GM19463 (cell line): ENCODE measurements around the gene ACTG2.

ENCODE experiments used
- ATAC-seq: cut with Tn5 transposase; IDR thresholded peaks from one replicate; pipeline ENCODE4 v1.9.1; 2021; ENCODE audit warnings: mild to moderate bottlenecking, moderate library complexity; ENCODE audit not compliant: unreplicated experiment

ACTG2 gene

GRCh38 chr2:73911548-73912208, 18.9 kb downstream of the ACTG2 start:
- no peak for ATAC-seq

DNA sequence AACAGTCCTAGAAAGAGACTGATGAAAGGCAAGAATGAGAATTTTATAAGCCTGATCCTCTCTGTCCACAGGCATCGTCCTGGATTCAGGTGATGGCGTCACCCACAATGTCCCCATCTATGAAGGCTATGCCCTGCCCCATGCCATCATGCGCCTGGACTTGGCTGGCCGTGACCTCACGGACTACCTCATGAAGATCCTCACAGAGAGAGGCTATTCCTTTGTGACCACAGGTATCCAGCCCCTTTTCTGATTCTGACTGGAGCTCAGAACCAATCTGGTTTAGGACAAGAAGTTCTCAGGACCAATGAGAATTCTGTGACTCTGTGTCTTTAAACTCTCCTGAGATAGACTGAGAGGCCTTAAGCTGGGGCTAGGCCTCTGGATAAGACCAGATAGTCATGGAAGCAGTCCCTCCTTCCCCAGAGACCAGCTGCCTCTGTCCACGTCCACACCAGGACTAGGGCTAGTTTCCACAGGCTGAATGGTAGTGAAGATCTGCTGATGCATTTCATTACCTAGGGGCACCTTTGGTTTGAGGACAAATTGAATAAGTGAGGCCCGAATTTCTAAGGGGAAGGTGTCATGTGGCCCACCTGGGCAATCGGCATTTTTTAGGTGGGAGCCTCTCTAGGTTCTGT, 20.7 kb downstream of the ACTG2 start:
- ATAC-seq = no peak

DNA sequence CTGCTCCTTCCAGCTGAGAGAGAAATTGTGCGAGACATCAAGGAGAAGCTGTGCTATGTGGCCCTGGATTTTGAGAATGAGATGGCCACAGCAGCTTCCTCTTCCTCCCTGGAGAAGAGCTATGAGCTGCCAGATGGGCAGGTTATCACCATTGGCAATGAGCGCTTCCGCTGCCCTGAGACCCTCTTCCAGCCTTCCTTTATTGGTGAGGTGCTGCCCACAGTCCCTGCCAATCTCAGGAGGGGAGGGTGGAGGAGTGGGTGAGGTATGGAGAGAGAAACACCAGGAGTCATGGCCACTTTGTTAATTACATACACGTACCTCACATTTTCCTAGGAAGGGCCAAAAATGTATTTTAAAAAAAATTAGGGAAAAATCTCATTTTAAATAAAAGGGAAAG, 21.9 kb downstream of the ACTG2 start:
- ATAC-seq = no peak

- ATAC-seq = no peak
These were observed 22.7 kb downstream of the ACTG2 start for GRCh38 chr2:73915437-73915993.

DNA sequence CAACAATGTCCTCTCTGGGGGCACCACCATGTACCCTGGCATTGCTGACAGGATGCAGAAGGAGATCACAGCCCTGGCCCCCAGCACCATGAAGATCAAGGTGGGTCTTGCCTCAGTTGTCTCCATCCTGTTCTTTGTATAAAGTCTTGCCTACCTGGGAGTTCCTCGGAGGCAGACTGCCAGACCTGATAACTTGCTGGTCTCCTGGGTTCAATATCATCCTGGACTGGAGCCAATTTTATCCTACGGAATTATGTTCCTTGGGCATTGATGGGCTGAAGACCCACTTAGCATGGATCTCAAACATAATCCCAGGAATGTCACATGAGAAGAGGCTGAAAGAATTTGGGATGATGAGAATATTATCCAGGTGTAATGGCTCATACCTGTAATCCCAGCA, 23.9 kb downstream of the ACTG2 start:
- no peak for ATAC-seq

- ATAC-seq = no peak
These were observed 24.5 kb downstream of the ACTG2 start for GRCh38 chr2:73917296-73917695.

DNA sequence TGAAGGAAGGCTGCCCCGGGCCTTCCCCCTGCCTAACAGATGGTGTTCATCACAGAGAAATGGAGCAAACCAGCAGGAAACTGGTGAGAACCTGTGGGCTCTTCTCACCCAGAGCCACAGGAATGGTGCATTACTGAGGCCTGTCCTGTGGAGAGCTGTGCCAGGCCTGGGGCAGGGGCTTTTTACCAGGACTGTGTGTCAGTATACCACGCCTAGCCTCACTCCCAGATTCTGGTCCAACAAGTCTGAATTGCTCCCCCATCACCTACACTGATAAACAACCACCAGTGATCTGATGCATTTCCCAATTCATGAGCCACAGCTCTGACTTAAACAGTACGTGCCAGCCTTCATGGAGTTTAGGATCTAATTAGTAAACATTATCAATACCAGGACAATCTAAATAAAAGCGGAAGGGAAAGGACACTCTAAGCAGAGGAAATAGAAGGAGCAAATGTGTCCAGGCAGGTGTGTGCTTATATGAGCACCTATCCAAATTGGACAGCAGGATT, 24.9 kb downstream of the ACTG2 start:
- no peak for ATAC-seq

- no peak for ATAC-seq
These were observed 26.0 kb downstream of the ACTG2 start for GRCh38 chr2:73918856-73919255.

GRCh38 chr2:73919596-73920228, 26.9 kb downstream of the ACTG2 start:
- ATAC-seq = no peak

- no peak for ATAC-seq
These were observed 28.1 kb downstream of the ACTG2 start for GRCh38 chr2:73920577-73921545.

GRCh38 chr2:73921581-73921980, 28.8 kb downstream of the ACTG2 start:
- ATAC-seq = no peak

GRCh38 chr2:73922681-73923080, 29.9 kb downstream of the ACTG2 start:
- no peak for ATAC-seq

- no peak for ATAC-seq
These were observed 32.4 kb downstream of the ACTG2 start for GRCh38 chr2:73925033-73925704.

- ATAC-seq = no peak
These were observed 33.2 kb downstream of the ACTG2 start for GRCh38 chr2:73925853-73926492.

DNA sequence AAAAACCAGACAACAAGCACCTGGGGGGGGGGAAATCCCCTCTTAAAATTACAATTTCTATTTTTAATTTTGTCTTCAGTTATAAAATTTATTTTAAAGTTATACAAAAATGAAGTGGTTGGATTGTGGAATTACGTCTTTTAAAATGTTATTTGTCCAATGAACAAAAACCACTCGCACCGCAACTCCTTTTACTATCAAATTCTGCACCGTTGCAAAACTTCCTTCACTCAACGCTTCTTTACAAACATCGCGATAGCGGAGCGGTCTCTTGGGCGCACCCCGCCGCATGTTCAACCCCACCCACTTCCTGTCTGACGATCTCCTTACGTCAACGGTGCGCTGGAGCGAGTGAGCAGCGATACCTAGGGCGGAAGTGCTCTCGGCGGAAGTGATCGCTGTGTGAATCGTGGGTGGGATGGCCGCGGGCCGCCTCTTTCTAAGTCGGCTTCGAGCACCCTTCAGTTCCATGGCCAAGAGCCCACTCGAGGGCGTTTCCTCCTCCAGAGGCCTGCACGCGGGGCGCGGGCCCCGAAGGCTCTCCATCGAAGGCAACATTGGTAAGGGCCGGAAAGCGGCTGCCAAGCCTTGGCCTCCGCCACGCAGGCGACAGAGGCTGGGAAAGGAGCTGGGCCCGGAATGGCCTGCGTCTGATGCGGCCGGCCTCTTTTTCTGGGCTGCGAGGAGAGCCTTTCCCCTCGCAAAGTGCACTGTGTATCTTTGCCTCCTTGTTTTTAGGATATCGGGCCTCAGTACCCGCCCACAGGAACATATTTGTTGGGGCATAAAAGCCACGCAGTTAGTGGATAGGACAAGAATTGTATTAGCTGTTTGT, 33.9 kb downstream of the ACTG2 start, which contains the start of gene DGUOK:
DGUOK (plus strand) TSS at position 388 of the 835 bp plus-strand sequence; CDS start at position 419, 31 bp downstream.
- peak; percentile 100 for ATAC-seq

DNA sequence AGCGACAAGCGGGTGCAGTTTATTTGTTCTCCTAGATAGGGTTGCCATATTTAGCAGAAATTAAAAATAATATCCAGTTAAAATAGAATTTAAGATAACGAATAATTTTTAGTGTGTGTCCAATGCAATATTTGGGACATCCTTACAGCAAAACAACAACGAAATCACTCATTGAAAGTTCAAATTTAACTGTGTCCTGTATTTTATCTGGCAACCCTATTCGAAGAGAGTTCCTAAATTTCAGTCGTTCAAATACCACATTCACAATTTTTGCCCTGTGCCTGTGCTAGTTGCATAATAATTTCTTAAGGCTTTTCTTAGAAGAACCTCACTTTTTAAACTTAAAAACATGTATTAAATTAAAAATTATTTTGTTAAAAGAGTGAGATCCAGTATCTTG, 34.5 kb downstream of the ACTG2 start:
- ATAC-seq = no peak

DNA sequence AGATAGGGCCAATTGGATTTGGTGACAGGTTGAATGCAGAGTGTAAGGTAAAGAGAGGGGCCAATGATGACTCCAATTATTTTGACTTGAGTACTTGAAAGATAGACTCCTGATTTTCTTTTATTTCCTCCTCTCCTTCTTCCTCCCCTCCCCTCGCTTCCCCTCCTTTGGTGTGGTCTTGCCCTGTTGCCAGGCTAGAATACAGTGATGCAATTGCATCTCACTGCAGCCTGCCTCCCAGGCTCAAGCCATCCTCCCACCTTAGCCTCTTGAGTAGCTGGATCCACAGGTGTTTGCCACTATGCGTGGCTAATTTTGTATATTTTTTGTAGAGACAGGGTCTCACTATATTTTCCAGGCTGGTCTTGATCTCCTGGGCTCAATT, 36.1 kb downstream of the ACTG2 start:
- ATAC-seq = no peak

DNA sequence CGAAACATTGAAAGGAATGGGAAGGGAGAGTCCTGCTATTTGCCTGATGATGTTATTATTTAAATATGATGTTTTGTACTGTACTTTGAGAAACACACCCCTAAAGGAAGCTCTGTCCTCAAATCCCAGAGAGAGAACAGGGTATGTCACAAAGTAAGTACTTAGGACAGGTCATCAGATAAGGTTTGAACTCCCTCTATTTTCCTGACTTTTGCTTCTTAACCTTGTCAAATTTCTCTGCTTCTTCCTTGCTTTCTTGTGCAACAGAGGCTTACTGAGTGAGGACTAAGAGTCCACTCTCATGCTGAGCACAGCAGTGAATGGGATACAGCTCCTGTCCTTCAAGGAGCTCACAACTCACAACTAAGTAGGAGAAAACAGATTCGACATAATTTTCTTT, 37.6 kb downstream of the ACTG2 start:
- no peak for ATAC-seq
